NCI-H82 treated with DMSO at 0.1 percent for 48 hours (cell line): ENCODE measurements around the gene ST6GALNAC4.
"Not testable (repeated sequence)": the region's sequence is repeated elsewhere in the genome, so short reads cannot be mapped to it uniquely, and the experiment has no call there.

Source experiments
- DNase-seq: peaks from one replicate; lab custom pipeline; 2025; ENCODE audit not compliant: unreplicated experiment; lab: John Stamatoyannopoulos, UW

The ST6GALNAC4 gene

GRCh38 chr9:127895811-127896210 is 21.0 kb downstream of the ST6GALNAC4 start:
- no peak for DNase-seq

DNA sequence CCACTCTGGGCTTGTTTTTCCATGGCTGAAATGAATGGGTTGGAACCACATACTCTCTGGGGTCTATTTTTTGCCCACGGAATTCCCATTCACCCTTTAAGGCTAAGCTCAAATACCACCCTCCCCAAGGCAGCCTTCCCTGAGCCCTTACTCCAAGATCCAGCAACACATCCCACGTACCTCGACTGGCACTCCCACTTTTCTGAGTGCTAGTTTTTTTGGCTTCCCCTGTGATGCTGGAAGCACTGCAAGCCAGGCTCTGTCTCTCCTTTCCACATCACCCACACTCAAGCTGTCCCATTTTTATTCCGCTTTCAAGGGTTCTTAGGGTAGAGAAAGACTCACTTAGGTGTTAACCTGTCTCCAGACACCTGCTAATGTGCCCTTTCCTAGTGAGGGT is 23.4 kb downstream of the ST6GALNAC4 start:
- no peak for DNase-seq

DNA sequence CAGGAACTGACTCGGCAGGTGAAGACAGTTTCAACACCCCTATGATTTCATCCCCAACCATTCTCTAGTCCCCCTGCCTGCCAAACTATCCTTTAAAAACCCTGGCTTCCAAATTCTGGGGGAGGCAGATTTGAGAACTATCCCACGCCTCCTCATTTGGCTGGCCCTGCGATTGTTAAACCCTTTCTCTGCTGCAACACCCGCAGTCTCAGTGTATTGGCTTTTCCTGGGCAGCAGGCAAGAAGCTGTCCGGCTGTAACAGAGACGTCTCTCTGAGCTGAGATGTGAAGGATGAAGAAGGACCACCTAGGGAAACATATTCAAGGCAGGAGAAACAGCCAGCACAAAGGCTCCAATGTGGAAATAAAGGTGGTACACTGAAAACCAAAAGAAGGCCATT is 24.0 kb downstream of the ST6GALNAC4 start:
- DNase-seq: no peak

GRCh38 chr9:127890053-127890452 is 26.8 kb downstream of the ST6GALNAC4 start:
- no peak for DNase-seq

DNA sequence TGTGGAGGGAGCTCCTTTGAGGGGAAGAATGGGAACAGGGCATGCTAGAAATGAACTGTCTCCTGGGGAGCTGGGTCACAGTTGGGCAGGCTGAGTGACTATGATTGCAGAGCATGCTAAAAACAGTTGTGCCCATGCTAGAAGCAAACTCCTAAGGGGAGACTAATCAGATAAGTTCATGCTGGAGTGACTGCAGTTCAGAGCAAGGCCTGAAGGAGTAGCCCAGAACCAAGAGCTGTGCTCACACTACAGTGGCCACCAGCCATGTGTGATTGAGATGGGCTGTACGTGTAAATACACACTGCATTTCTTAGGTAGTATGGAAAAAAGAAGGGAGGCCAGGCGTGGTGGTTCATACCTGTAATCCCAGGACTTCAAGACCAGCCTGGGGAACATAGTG is 29.0 kb downstream of the ST6GALNAC4 start:
- no peak for DNase-seq

- DNase-seq: no peak
Observed at GRCh38 chr9:127886401-127886972, 30.4 kb downstream of the ST6GALNAC4 start.

- no peak for DNase-seq
Observed at GRCh38 chr9:127885508-127886281, 31.1 kb downstream of the ST6GALNAC4 start.

- no peak for DNase-seq
Observed at GRCh38 chr9:127884976-127885490, 31.8 kb downstream of the ST6GALNAC4 start.

DNA sequence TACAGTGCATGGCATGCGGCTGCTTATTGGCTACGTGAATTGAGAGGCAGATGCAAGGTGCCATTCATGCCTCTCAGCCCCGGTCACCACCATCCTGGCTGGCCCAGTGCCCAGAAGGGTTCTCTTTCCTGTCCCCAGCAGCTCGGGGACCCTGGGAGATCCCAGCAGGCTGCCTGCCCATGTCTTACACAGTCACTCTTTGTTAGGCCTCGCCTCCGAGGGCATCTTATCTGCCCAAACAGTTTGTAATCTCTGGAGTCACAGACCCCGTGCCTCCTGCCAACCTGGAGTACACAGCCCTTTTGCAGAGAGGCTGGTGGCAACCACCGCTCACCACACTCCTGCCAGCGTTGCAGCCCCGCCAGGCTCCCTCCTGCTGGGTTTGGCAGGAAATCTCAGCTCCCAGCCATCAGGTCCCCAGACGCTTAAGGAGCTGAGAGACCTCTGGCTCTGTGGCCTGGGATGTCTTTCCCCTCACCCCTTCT is 32.4 kb downstream of the ST6GALNAC4 start:
- no peak for DNase-seq

GRCh38 chr9:127883959-127884358 is 32.9 kb downstream of the ST6GALNAC4 start:
- DNase-seq: no peak

DNA sequence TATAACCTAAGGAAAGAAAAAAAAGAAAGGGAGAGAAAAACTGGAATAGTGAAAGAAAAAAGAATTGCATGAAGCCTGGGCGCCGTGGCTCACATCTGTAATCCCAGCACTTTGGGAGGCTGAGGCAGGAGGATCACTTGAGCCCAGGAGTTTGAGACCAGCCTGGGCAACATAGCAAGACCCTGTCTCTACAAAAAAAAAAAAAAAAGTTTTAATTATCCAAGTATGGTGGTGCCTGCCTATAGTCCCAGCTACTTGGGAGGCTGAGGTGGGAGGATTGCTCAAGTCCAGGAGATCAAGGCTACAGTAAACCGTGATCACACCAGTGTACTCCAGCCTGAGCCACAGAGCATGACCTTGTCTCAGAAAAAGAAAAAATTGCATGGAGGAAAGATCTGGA is 35.1 kb downstream of the ST6GALNAC4 start:
- DNase-seq: not testable (repeated sequence)

- DNase-seq: no peak
Observed at GRCh38 chr9:127880143-127880542, 36.7 kb downstream of the ST6GALNAC4 start.

DNA sequence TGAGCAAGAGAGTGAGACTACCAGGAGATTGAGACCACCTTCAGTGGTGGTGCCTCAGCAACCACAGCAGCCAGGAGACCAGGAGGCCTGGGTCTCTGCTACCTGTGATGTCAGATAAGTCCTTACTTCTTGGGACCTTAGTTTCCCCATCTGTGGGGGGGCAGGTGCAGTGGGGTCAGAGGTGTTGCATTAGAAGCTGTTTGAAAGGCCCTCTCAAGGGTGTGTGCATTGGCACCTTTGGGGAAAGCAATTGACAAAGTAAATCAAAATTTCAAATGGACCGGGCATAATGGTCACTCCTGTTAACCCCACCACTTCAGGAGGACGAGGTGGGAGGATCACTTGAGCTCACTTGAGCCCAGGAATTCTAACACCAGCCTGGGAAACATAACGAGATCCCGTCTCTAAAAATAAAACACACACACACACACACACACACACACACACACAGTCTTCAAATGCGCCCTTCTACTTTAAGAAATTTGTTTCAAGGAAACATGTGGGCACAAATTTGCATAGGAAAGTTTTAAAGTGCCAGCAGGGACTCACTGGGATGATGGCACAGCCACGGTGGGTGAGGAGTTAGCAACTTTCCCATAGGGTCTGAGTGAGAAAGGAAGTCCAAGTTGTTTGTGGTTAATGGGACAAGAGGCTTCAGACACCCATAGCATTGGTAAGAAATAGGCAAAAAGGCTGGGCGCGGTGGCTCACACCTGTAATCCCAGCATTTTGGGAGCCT is 38.0 kb downstream of the ST6GALNAC4 start:
- no peak for DNase-seq

DNA sequence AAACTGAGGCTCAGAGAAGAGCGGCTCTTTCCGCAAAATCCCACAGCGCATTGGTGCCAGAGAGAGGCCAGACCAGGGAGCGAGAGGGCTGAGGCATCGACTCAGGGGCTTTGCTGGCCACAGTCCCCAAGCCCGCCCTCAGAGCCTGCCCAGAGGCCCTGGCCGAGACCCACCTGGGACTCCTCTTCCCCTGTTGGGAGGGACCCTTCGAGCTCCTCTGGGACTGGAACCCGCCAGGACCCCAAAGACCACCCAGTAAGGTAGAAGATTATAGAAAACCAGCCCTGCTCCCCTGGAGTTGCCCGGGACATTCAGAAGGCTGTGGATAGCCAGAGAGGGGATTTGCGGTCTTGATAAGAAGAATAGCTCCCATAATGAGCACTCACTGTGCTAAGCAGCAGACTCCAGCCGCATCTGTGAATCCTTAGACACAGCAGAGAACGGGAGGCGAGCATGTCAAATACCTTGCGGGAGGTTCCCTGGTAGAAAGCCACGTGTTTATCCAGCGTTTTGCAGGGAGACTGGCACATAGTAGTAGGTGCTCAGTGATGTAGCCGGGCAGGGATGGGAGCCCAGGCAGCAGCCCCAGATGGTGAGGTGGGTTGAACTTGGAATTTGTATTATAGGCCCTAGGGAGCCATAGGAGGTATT is 38.7 kb downstream of the ST6GALNAC4 start:
- no peak for DNase-seq

DNA sequence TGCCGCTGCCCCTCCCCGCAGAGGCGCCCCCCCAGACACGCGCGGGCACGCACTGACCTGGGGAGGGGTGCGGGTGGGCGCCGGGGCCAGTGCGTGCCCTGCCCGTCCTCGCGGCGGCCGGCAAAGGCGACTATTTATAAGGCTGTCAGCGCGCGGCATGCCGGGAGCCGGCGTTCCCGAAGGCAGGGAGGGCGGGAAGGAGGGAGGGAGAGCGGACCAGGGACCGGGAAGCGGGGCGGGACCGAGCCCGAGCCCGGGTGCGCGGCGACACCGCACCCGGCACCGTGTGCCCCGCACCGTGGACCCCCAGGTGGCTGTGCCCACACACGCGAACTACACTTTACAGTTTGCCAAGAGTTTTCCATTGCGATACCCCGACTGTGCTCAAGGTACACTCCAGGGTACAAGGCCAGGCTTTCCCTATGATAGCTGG is 39.3 kb downstream of the ST6GALNAC4 start, which contains the start of gene AK1:
Gene AK1, minus strand, starts transcription at position 110 of the 433 bp plus-strand sequence. CDS start 3,058 bp downstream, outside the sequence.
- no peak for DNase-seq

GRCh38 chr9:127876764-127877562 is 39.9 kb downstream of the ST6GALNAC4 start:
- DNase-seq: no peak

GRCh38 chr9:127876026-127876763 is 40.6 kb downstream of the ST6GALNAC4 start:
- no peak for DNase-seq

DNA sequence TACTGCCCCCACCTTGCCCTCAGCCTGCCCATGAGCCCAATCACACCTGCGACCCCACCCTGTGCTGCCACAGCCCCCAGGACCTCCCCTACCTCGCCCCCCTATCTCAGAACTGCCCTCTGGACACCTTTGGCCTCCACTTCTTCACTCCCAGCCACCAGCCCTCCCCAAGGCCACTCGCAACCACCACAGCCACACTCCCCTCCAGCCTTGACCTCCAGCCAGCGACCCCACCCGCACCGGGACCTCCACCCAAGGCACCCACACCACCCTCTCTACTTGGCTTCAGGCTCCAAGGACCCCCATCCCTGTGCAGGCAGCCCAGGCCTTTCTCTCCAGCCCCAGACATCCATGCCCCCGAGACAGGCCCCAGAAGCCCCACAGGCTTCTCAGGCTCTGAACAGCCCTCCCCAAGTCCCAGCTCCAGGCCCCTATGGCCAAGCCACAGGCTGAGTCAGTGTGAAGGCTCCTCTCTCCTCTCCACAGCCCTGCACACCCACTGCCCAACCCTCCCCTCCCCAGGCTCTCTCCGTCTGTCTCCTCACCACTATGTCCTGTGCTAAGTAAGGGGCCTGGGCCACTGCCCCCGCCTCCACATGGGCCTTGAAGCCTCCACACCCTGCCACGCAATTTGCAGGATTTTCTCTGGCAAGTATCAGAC is 41.4 kb downstream of the ST6GALNAC4 start:
- no peak for DNase-seq
